OCI-LY1 (cell line): ENCODE data around the gene ERAL1.

Experiments
- EZH2 ChIP-seq: fragments of 200-600 bp; sonication (generic), shearing (Covaris generic); IDR thresholded peaks from 2 replicates; pipeline ENCODE4 v1.8.0; 2017; ENCODE audit warnings: borderline replicate concordance, mixed run types, mild to moderate bottlenecking, antibody characterized with exemption, low read length, moderate library complexity, mixed read lengths
- TF ChIP-seq, protein P1 (sequence below): fragments of 200-600 bp; sonication (generic), shearing (Covaris generic); IDR thresholded peaks from 2 replicates; pipeline ENCODE4 v1.5.1; 2017; ENCODE audit warnings: mild to moderate bottlenecking, antibody characterized with exemption, low read length, moderate library complexity, mixed read lengths

DNA sequence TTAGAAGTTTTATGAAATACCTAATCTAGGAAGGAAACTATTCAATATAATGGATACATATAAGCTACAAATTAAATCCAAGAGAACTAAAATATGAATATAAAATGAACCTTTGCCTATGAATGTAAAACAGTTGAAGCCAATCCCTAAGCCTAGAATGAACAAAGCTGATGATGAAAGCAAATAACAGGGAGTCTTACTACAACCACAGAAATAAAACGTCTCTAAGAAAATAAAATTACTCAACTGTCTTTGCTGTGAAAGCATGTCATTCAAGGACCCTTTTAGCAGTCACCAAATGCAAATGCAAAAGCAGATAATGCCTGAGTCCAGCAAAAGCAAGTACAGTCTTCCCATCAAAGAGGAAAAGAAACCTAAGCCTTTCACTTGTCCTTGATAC is 35.2 kb upstream of the ERAL1 start:
- TF ChIP-seq, protein P1, sequence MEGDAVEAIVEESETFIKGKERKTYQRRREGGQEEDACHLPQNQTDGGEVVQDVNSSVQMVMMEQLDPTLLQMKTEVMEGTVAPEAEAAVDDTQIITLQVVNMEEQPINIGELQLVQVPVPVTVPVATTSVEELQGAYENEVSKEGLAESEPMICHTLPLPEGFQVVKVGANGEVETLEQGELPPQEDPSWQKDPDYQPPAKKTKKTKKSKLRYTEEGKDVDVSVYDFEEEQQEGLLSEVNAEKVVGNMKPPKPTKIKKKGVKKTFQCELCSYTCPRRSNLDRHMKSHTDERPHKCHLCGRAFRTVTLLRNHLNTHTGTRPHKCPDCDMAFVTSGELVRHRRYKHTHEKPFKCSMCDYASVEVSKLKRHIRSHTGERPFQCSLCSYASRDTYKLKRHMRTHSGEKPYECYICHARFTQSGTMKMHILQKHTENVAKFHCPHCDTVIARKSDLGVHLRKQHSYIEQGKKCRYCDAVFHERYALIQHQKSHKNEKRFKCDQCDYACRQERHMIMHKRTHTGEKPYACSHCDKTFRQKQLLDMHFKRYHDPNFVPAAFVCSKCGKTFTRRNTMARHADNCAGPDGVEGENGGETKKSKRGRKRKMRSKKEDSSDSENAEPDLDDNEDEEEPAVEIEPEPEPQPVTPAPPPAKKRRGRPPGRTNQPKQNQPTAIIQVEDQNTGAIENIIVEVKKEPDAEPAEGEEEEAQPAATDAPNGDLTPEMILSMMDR: no peak
- no peak for TF ChIP-seq EZH2
